ENCODE results near the gene IQSEC1.

The IQSEC1 gene

GRCh38 chr3:13067778-13068177 is 5.5 kb downstream of the IQSEC1 start:
- DNase-seq (ENCODE audit: low read depth), result no peak

GRCh38 chr3:13066834-13067233 is 6.4 kb downstream of the IQSEC1 start:
- DNase-seq (ENCODE audit: low read depth), result no peak

- DNase-seq (ENCODE audit: low read depth), result no peak
These were observed 7.0 kb downstream of the IQSEC1 start for GRCh38 chr3:13066236-13066635.

GRCh38 chr3:13065727-13066126 is 7.5 kb downstream of the IQSEC1 start:
- DNase-seq (ENCODE audit: low read depth), result no peak

GRCh38 chr3:13064964-13065363 is 8.3 kb downstream of the IQSEC1 start:
- DNase-seq (ENCODE audit: low read depth), result no peak

- no peak for DNase-seq (ENCODE audit: low read depth)
These were observed 8.9 kb downstream of the IQSEC1 start for GRCh38 chr3:13064159-13064868.

GRCh38 chr3:13063225-13063624 is 10.0 kb downstream of the IQSEC1 start:
- no peak for DNase-seq (ENCODE audit: low read depth)

- no peak for DNase-seq (ENCODE audit: low read depth)
These were observed 10.6 kb downstream of the IQSEC1 start for GRCh38 chr3:13062647-13063046.

GRCh38 chr3:13060341-13060910 is 12.8 kb downstream of the IQSEC1 start:
- no peak for DNase-seq (ENCODE audit: low read depth)

GRCh38 chr3:13058346-13059120 is 14.7 kb downstream of the IQSEC1 start:
- DNase-seq (ENCODE audit: low read depth), result no peak

- no peak for DNase-seq (ENCODE audit: low read depth)
These were observed 15.8 kb downstream of the IQSEC1 start for GRCh38 chr3:13057282-13058040.

- no peak for DNase-seq (ENCODE audit: low read depth)
These were observed 17.6 kb downstream of the IQSEC1 start for GRCh38 chr3:13055634-13056033.

GRCh38 chr3:13054341-13055285 is 18.6 kb downstream of the IQSEC1 start:
- no peak for DNase-seq (ENCODE audit: low read depth)

GRCh38 chr3:13053893-13054292 is 19.3 kb downstream of the IQSEC1 start:
- DNase-seq (ENCODE audit: low read depth), result no peak

GRCh38 chr3:13053420-13053819 is 19.8 kb downstream of the IQSEC1 start:
- no peak for DNase-seq (ENCODE audit: low read depth)

- no peak for DNase-seq (ENCODE audit: low read depth)
These were observed 20.9 kb downstream of the IQSEC1 start for GRCh38 chr3:13052191-13052820.

GRCh38 chr3:13051581-13051980 is 21.6 kb downstream of the IQSEC1 start:
- no peak for DNase-seq (ENCODE audit: low read depth)

- no peak for DNase-seq (ENCODE audit: low read depth)
These were observed 22.2 kb downstream of the IQSEC1 start for GRCh38 chr3:13051066-13051465.

- no peak for DNase-seq (ENCODE audit: low read depth)
These were observed 22.8 kb downstream of the IQSEC1 start for GRCh38 chr3:13050446-13050845.

- no peak for DNase-seq (ENCODE audit: low read depth)
These were observed 23.8 kb downstream of the IQSEC1 start for GRCh38 chr3:13049400-13049799.
